Lower leg skin (tissue), 4 donors: ENCODE results near the gene TLL2. TPM values are rescaled to one million over a fixed set of nuclear protein-coding genes. Genes with fewer than 3 reads are reported as not detected.

Experiments used
- DNase-seq, 2 donors: peaks; one replicate each; pipeline ENCODE4 v3.0.0-alpha.2; 2019; ENCODE audit warnings: low spot score in 2 of 2
- H3K4me3 ChIP-seq: fragments of 200-600 bp; sonication (generic); 2 replicates; pipeline ENCODE4 v1.5.1; 2017; ENCODE audit warnings: mild to moderate bottlenecking, low read depth; ENCODE audit not compliant: poor library complexity, severe bottlenecking
- POLR2A ChIP-seq, 2 donors: fragments of 450-650 bp; IDR thresholded peaks; one replicate each; pipeline ENCODE4 v1.6.1; 2016 to 2017; ENCODE audit warnings: antibody characterized with exemption in 2 of 2, mild to moderate bottlenecking in 1 of 2, moderate library complexity in 1 of 2
- WGBS, 2 donors: methylation state at CpG; one replicate each; pipeline ENCODE4 v1.1.5; 2018; 5-methylcytosine and 5-hydroxymethylcytosine counted together
- intact Hi-C: fragments of 100-400 bp; cut with DNase I; formaldehyde crosslinking; loops from one replicate; pipeline ENCODE4 v1.15.0; 2023; ENCODE audit warnings: low total_unique reads
- total RNA-seq, 4 donors: library from RNA; depleted of rRNA; stranded (reverse); fragments of >200 nt; gene quantifications; one replicate each; pipeline ENCODE4 v1.1.0, GENCODE V29; 2016
- TF ChIP-seq, protein P1 (sequence below), 3 donors: fragments of 450-650 bp; IDR thresholded peaks; one replicate each; pipeline ENCODE4 v1.5.1; 2016; ENCODE audit warnings: antibody characterized with exemption in 3 of 3, mild to moderate bottlenecking in 3 of 3, moderate library complexity in 2 of 3

Gene TLL2
- total RNA-seq, 4 donors from 2014 or later = 0.39 to 0.94 TPM; not detected in 2

DNA sequence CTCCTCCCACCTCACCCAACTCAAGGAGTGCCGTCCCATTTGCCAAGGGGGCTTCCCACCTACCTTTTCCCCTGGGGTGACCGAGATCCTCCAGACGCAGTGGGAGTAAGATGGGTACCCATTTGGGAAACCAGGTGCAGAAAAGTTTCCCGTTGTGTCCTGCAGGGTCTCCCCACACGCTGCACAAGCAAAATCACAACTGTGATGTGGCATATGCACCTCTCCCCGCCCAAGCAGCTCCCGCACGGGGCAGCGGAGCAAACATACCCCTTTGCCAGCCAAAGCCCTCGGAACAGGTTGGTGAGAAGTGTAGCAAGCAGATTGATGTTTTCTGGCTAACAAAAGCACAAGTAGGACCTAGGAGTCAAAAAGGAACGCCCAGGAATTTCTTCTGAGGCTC lies 103.4 kb downstream of the TLL2 start:
- DNase-seq = peak in 1 of 2 donors; percentile 42
- whole genome bisulfite sequencing, 2 donors = 90 to 91% methylated on average over 11 of the region's 11 CpGs
- intact Hi-C loops = no loop called here
- H3K4me3 ChIP-seq = no peak overlapping the region
- no peak for TF ChIP-seq POLR2A (IDR thresholded peaks at IDR 0.05)
- TF ChIP-seq, protein P1, sequence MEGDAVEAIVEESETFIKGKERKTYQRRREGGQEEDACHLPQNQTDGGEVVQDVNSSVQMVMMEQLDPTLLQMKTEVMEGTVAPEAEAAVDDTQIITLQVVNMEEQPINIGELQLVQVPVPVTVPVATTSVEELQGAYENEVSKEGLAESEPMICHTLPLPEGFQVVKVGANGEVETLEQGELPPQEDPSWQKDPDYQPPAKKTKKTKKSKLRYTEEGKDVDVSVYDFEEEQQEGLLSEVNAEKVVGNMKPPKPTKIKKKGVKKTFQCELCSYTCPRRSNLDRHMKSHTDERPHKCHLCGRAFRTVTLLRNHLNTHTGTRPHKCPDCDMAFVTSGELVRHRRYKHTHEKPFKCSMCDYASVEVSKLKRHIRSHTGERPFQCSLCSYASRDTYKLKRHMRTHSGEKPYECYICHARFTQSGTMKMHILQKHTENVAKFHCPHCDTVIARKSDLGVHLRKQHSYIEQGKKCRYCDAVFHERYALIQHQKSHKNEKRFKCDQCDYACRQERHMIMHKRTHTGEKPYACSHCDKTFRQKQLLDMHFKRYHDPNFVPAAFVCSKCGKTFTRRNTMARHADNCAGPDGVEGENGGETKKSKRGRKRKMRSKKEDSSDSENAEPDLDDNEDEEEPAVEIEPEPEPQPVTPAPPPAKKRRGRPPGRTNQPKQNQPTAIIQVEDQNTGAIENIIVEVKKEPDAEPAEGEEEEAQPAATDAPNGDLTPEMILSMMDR (IDR thresholded peaks at IDR 0.05) = no peak

DNA sequence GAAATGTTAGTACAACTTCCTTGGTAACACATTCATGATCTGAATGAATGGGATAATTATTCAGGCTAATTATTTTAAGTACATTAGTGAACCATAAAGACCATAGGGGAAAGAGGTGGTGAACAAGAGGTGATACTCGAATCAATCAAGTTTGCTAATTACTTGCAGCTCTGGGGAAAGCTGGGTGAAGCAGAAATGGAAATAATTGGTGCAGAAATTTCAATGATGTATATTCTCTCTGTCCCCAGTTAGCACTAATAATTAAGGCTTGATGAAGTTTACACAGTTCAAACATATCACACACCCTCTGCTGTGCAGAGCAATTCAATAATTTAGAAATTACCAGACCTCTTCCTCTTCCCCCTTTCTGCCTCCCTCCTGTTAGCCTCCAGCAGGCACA lies 105.5 kb downstream of the TLL2 start:
- no peak for DNase-seq
- intact Hi-C loops = no loop called here
- WGBS, 2 donors = 63 to 77% methylated on average over 1 of the region's 1 CpG
- no peak overlapping the region for H3K4me3 ChIP-seq
- no peak for TF ChIP-seq POLR2A (IDR thresholded peaks at IDR 0.05)
- TF ChIP-seq, protein P1 (IDR thresholded peaks at IDR 0.05) = no peak

DNA sequence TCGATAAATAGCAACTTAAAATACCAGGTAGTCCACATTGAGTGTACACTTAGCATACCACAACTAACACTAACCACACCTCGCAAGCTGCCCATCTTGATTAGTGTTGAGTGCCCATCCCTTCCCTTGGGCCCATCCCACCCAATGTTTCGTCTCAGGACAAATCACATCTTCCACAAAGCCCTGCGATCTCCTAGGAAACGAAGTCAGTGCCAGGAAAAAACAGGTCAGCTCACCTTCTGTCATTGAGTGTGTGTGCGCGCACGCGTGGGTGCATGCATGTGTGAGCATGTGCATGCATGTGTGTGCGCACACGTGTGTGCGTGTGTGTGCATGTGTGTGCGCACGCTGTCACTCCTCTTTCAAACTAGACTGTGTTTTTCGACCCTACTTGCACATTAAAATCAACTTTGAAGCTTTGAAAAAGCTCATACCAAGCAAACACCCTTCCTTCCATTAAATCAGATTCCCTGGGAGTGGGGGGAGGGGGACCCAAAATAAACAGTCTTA lies 106.1 kb downstream of the TLL2 start:
- H3K4me3 ChIP-seq = no peak overlapping the region
- intact Hi-C loops = no loop called here
- DNase-seq = peak in 1 of 2 donors; percentile 36
- WGBS, 2 donors = 70 to 82% methylated on average over 15 of the region's 15 CpGs
- TF ChIP-seq, protein P1 (IDR thresholded peaks at IDR 0.05) = no peak
- TF ChIP-seq POLR2A (IDR thresholded peaks at IDR 0.05) = no peak

DNA sequence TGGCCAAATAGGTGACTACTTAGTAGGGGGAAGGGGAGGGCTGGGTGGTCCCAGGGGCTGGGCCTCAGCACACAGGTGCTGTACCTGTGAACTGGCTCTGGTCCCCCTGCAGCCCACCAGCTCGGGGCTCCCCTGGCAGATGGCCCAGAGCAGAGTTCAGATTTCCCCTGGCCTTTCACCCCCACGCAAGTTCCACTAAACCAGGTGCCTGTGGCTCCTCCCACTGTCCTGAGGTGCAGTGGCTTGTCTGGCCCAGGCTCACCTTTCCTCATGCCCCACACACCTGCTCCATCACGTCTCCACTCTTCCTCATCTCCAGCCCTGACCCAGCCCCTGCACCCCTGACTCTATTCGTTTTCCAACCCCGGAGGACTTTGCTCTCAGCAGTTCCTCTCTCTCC lies 107.6 kb downstream of the TLL2 start:
- TF ChIP-seq POLR2A (IDR thresholded peaks at IDR 0.05) = no peak
- TF ChIP-seq, protein P1 (IDR thresholded peaks at IDR 0.05) = no peak
- intact Hi-C loops = no loop called here
- DNase-seq = peak in 1 of 2 donors; percentile 68
- WGBS, 2 donors = 82 to 88% methylated on average over 5 of the region's 5 CpGs
- no peak overlapping the region for H3K4me3 ChIP-seq

DNA sequence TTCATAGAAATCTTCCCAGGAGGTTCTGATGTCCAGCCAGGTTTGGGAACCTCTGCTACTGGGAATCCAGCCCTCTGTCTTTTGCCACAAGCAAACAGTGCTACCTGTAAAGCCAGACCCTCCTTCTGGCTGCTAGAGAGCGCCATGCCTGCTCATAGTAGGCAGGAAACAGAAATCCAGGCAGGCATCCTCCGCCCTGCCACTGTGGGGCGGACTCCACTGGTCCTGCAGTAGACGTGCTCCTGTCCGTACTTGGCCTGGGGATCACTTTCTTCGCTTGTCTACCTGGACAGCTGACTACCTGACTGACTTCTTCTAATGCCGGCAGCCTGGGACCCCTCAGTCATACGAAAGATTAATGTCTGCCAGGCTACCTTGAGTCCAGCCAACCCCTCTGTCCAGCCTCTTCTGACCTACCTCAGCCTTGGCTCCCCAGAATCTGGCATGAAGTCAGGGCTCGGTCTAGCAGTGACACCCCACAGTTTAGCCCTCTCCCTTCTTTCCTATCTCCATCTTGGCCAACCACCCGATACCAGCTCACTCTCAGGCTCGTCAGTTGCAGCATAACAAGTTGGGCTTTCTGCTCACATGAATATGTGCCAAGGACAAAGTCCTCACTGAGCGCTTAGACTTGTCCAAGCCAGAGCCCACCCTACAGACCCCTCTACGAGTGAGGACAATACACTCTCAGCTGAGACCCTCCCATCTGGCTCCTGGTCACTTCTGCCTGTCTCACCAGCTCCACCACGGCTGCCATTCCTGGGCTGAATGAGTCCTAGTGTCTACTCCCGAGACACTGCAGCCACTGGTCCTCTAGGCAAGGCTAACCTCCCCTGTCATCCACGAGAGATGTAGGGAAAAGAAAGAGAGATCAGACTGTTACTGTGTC lies 111.1 kb downstream of the TLL2 start:
- intact Hi-C loops = no loop called here
- H3K4me3 ChIP-seq = no peak overlapping the region
- DNase-seq = peak in 1 of 2 donors; percentile 73
- TF ChIP-seq, protein P1 (IDR thresholded peaks at IDR 0.05) = no peak
- TF ChIP-seq POLR2A (IDR thresholded peaks at IDR 0.05) = no peak
- WGBS, 2 donors = 81% methylated on average over 16 of the region's 16 CpGs
